Parathyroid adenoma (tissue), 2 donors: ENCODE results near the gene SERPINB6.

Source experiments
- H2AFZ ChIP-seq: fragments of 300-600 bp; sonication (generic); one replicate; pipeline ENCODE4 v1.7.0; 2017; ENCODE audit warnings: antibody characterized with exemption, mild to moderate bottlenecking
- H3K27ac ChIP-seq: fragments of 300-600 bp; sonication (generic); one replicate; pipeline ENCODE4 v1.7.0; 2017
- H3K27me3 ChIP-seq: fragments of 300-600 bp; sonication (generic); one replicate; pipeline ENCODE4 v1.7.0; 2017; ENCODE audit warnings: low read length; ENCODE audit not compliant: control insufficient read depth, insufficient read depth
- H3K36me3 ChIP-seq: fragments of 300-600 bp; sonication (generic); one replicate; pipeline ENCODE4 v1.7.0; 2017; ENCODE audit warnings: low read length; ENCODE audit not compliant: control insufficient read depth, insufficient read depth
- H3K4me1 ChIP-seq: fragments of 300-600 bp; sonication (generic); one replicate; pipeline ENCODE4 v1.7.0; 2017; ENCODE audit warnings: control low read depth
- H3K4me2 ChIP-seq: fragments of 300-600 bp; sonication (generic); one replicate; pipeline ENCODE4 v1.7.0; 2017; ENCODE audit warnings: low read length
- H3K4me3 ChIP-seq: fragments of 300-600 bp; sonication (generic); one replicate; pipeline ENCODE4 v1.7.0; 2017; ENCODE audit warnings: low read depth, low read length
- H3K79me2 ChIP-seq: fragments of 300-600 bp; sonication (generic); one replicate; pipeline ENCODE4 v1.7.0; 2017; ENCODE audit warnings: control low read depth
- H3K9ac ChIP-seq: fragments of 300-600 bp; sonication (generic); one replicate; pipeline ENCODE4 v1.7.0; 2017; ENCODE audit warnings: mild to moderate bottlenecking
- H3K9me3 ChIP-seq: fragments of 300-600 bp; sonication (generic); one replicate; pipeline ENCODE4 v1.7.0; 2017; ENCODE audit warnings: low read length; ENCODE audit not compliant: control insufficient read depth
- TF ChIP-seq, protein P1 (sequence below): fragments of 300-600 bp; sonication (generic); IDR thresholded peaks from one replicate; pipeline ENCODE4 v1.7.0; 2017; ENCODE audit warnings: antibody characterized with exemption, mild to moderate bottlenecking
- donor health status: primary hyperparathyroidism.

SERPINB6 gene

DNA sequence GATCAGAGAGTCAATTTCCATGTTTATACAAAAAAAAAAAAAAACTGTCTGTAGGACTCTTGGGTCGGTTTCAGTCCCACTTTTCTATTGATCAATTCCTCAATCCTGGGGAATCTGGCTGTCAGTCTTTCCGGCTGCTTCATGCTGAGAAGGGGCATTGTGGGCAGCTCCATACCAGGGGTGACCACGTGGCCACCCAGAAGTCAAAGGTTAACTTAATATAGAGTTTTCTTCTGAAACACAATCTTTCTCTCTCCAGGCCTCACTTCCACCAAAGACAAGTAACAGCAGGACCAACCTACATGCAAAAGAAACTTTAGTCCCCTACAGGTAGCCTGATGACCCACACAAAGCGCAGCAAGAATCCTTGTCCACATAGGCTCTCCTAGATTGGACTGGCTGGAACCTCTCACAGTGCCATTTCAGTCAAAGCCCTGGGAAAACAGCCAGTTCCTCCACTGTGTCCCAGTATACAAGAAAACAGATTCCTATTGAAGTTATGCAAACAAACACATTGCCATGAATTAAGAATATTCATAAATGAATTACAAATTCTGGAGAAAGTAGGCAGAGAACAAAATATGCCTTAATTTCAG, 49.7 kb downstream of the SERPINB6 start:
- Histone ChIP-seq H2AFZ (no peak overlapping the region), H3K27ac (no peak overlapping the region), H3K4me2 (no peak overlapping the region), H3K4me1 (no peaks in the 10 kb centered on the region), H3K79me2 (no peaks in the 10 kb centered on the region), H3K9me3 (no peaks in the 10 kb centered on the region), H3K4me3 (no peak overlapping the region), H3K27me3 (no peaks in the 10 kb centered on the region), H3K9ac (no peak overlapping the region), H3K36me3 (no peaks in the 10 kb centered on the region)
- TF ChIP-seq, protein P1, sequence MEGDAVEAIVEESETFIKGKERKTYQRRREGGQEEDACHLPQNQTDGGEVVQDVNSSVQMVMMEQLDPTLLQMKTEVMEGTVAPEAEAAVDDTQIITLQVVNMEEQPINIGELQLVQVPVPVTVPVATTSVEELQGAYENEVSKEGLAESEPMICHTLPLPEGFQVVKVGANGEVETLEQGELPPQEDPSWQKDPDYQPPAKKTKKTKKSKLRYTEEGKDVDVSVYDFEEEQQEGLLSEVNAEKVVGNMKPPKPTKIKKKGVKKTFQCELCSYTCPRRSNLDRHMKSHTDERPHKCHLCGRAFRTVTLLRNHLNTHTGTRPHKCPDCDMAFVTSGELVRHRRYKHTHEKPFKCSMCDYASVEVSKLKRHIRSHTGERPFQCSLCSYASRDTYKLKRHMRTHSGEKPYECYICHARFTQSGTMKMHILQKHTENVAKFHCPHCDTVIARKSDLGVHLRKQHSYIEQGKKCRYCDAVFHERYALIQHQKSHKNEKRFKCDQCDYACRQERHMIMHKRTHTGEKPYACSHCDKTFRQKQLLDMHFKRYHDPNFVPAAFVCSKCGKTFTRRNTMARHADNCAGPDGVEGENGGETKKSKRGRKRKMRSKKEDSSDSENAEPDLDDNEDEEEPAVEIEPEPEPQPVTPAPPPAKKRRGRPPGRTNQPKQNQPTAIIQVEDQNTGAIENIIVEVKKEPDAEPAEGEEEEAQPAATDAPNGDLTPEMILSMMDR: no peak

GRCh38 chr6:2920671-2921112, 50.7 kb downstream of the SERPINB6 start:
- no peak overlapping the region for H3K9ac ChIP-seq
- H3K36me3 ChIP-seq: no peaks in the 10 kb centered on the region
- no peaks in the 10 kb centered on the region for H3K79me2 ChIP-seq
- no peak overlapping the region for H3K4me2 ChIP-seq
- H3K4me1 ChIP-seq: no peaks in the 10 kb centered on the region
- H3K4me3 ChIP-seq: no peak overlapping the region
- H3K27ac ChIP-seq: no peak overlapping the region
- no peak overlapping the region for H2AFZ ChIP-seq
- H3K9me3 ChIP-seq: no peaks in the 10 kb centered on the region
- TF ChIP-seq, protein P1: no peak
- H3K27me3 ChIP-seq: no peaks in the 10 kb centered on the region

- TF ChIP-seq, protein P1: no peak
- Histone ChIP-seq H3K4me2 (no peak overlapping the region), H2AFZ (no peak overlapping the region), H3K79me2 (no peaks in the 10 kb centered on the region), H3K9me3 (no peaks in the 10 kb centered on the region), H3K4me1 (no peaks in the 10 kb centered on the region), H3K4me3 (no peak overlapping the region), H3K36me3 (no peaks in the 10 kb centered on the region), H3K27ac (no peak overlapping the region), H3K27me3 (no peaks in the 10 kb centered on the region), H3K9ac (no peak overlapping the region)
These were observed 51.5 kb downstream of the SERPINB6 start for GRCh38 chr6:2919886-2920285.

GRCh38 chr6:2919401-2919800, 52.0 kb downstream of the SERPINB6 start:
- no peaks in the 10 kb centered on the region for H3K27me3 ChIP-seq
- H2AFZ ChIP-seq: no peak overlapping the region
- H3K4me3 ChIP-seq: no peak overlapping the region
- no peak overlapping the region for H3K4me2 ChIP-seq
- no peaks in the 10 kb centered on the region for H3K9me3 ChIP-seq
- H3K27ac ChIP-seq: no peak overlapping the region
- H3K79me2 ChIP-seq: no peaks in the 10 kb centered on the region
- TF ChIP-seq, protein P1: no peak
- no peaks in the 10 kb centered on the region for H3K36me3 ChIP-seq
- H3K9ac ChIP-seq: no peak overlapping the region
- H3K4me1 ChIP-seq: no peaks in the 10 kb centered on the region

GRCh38 chr6:2918936-2919335, 52.4 kb downstream of the SERPINB6 start:
- Histone ChIP-seq H3K27ac (no peak overlapping the region), H3K79me2 (no peaks in the 10 kb centered on the region), H3K27me3 (no peaks in the 10 kb centered on the region), H2AFZ (no peak overlapping the region), H3K4me2 (no peak overlapping the region), H3K4me3 (no peak overlapping the region), H3K9me3 (no peaks in the 10 kb centered on the region), H3K9ac (no peak overlapping the region), H3K4me1 (no peaks in the 10 kb centered on the region), H3K36me3 (no peaks in the 10 kb centered on the region)
- TF ChIP-seq, protein P1: no peak
